GM12878 (cell line): ENCODE results near the gene ST6GAL2.

ENCODE experiments used
- MAX ChIP-seq: IDR thresholded peaks from 2 replicates; pipeline ENCODE4 v1.6.1; 2012; ENCODE audit warnings: low read depth, low read length, improper control_type of control experiment
- NFIC ChIP-seq: IDR thresholded peaks from 2 replicates; pipeline ENCODE4 v1.6.1; 2012; ENCODE audit warnings: low read depth, mild to moderate bottlenecking, inconsistent platforms, low read length, moderate library complexity
- NFYB ChIP-seq: IDR thresholded peaks from 2 replicates; pipeline ENCODE4 v1.6.1; 2011; ENCODE audit warnings: low read depth, mild to moderate bottlenecking, low read length, improper control_type of control experiment, moderate library complexity; ENCODE audit not compliant: insufficient read depth
- PBX3 ChIP-seq: IDR thresholded peaks from 2 replicates; pipeline ENCODE4 v1.6.1; 2011; ENCODE audit warnings: mild to moderate bottlenecking, low read depth, low read length, moderate library complexity; ENCODE audit not compliant: insufficient replicate concordance
- SPI1 ChIP-seq: IDR thresholded peaks from 2 replicates; pipeline ENCODE4 v1.6.1; 2011; ENCODE audit warnings: low read depth, mild to moderate bottlenecking, low read length, moderate library complexity, borderline replicate concordance; ENCODE audit not compliant: insufficient read depth

- TF ChIP-seq MAX: no peak
- no peak for TF ChIP-seq NFIC
- TF ChIP-seq PBX3: no peak
- no peak for TF ChIP-seq SPI1
- TF ChIP-seq NFYB: no peak
These were observed 7.8 kb downstream of the ST6GAL2 start for GRCh38 chr2:106878206-106878605.
